Activated CD8-positive, alpha-beta memory T cell treated with anti-CD3 and anti-CD28 coated beads, Interleukin-2, amount 50 U/mL, for 24 hours (primary cell): Measurements from ENCODE around the gene UBR1.
"Not testable (repeated sequence)": the region's sequence is repeated elsewhere in the genome, so short reads cannot be mapped to it uniquely, and the experiment has no call there.

Experiments
- DNase-seq: peaks from one replicate; pipeline ENCODE4 v3.0.0-alpha.2; 2020; ENCODE audit errors: extremely low read depth

Gene UBR1

DNA sequence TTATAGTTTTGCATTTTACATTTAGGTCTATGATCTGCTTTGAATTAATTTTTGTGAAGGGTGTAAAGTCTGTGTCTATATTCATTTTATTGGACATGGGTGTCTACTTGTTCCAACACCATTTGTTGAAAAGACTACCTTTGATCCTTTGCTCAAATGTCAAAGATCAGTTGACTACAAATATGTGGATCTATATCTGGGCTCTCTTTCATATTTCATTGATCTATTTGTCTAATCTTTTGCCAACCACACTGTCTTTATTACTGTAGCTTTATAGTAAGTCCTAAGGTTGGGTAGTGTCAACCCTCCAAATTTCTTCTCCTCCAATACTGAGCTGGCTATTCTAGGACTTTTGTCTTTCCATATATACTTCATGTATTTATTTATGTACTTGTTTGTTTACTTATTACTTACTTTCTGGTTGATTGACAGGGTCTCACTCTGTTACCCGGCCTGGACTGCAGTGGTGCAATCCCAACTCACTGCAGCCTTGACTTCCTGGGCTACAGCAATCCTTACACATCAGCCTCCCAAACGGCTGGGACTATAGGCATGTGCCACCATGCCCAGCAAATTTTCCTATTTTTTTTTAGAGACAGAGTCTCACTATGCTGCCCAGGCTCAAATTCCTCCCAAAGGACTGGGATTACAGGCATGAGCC lies 131.5 kb downstream of the UBR1 start:
- no peak for DNase-seq

DNA sequence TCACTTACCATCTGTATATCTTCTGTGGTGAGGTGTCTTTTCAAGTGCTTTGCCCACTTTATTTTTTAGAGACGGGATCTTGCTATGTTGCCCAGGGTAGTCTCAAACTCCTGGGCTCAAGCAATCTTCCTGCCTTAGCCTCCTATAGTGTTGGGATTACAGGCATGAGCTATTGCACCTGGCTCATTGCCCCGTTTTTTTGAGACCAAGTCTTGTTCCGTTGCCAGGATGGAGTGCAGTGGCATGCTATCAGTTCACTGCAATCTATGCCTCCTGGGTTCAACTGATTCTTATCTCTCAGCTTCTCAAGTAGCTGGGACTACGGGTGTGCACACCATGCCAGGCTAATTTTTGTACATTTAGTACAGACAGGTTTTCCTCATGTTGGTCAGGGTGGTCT lies 132.7 kb downstream of the UBR1 start:
- no peak for DNase-seq

DNA sequence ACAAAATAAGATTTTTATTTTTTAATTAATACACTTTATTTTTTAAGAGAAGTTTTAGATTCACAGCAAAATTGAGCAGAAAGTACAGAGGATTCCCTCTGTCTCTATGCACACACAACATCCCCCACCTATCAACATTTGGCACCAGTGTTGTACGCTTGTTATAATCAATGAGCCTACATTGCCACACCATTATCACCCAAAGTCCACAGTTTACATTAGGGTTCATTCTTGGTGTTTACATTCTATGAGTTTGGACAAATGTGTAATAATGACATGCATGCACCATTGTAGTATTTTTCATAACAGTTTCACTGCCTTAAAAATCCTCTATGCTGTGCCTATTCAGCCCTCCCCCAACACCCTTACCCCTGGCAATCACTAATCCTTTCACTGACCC lies 134.0 kb downstream of the UBR1 start:
- no peak for DNase-seq

DNA sequence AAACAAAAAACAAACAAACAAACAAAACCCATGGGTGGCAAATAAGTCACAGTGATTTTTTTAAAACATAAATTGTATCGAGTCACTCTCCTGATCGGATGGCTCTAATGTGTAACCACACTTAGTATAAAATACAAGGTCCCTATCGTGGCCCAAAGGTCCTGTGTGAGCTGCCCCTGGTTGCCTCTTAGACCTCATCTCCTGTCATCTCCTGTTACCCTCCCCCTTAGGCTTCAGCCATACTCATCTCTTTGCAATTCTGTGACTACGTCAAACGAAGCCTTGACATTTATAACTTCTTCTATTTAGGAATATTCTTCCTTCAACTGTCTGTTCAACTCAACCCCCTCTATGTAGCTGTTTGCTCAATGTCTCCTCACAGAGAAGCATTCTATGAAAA lies 141.4 kb downstream of the UBR1 start:
- DNase-seq: no peak

DNA sequence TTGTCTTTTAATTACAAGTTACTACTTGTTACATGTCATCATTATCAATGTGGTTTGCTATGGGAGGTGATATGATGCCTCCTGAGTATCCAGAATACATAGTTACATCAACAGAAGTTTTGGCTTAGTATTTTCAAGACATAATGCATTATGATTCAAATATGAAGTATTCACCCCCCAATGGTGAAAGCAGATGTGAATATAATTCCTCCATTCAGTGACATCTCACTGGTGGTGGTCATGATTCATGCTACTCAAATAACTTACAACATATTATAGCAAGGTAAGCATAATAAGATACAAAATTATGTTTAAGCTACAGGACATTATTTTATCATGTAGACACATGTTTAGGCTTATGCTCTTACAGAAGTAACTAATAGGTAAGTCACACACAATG lies 150.3 kb downstream of the UBR1 start:
- no peak for DNase-seq

DNA sequence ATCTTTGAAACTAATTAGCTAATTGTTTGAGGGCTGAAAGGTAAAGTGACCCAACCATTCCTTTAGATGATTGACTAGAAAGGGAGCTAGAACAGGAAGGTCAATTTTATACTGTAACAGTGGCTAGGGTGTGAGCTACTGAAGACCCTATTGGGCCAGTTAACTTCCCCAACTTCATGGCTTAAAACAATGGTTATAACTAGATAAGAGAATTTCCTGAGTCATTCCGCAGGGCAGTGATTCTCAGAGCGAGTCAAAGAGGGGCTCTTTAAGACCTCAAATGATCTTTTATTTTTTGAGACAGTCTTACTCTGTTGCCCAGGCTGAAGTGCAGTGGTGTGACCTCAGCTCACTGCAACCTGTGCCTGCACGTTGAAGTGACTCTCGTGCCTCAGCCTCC lies 151.5 kb downstream of the UBR1 start:
- DNase-seq: no peak

DNA sequence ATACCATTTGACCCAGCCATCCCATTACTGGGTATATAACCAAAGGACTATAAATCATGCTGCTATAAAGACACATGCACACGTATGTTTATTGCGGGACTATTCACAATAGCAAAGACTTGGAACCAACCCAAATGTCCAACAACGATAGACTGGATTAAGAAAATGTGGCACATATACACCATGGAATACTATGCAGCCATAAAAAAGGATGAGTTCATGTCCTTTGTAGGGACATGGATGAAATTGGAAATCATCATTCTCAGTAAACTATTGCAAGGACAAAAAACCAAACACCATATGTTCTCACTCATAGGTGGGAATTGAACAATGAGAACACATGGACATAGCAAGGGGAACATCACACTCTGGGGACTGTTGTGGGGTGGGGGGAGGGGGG lies 156.9 kb downstream of the UBR1 start:
- DNase-seq: not testable (repeated sequence)

DNA sequence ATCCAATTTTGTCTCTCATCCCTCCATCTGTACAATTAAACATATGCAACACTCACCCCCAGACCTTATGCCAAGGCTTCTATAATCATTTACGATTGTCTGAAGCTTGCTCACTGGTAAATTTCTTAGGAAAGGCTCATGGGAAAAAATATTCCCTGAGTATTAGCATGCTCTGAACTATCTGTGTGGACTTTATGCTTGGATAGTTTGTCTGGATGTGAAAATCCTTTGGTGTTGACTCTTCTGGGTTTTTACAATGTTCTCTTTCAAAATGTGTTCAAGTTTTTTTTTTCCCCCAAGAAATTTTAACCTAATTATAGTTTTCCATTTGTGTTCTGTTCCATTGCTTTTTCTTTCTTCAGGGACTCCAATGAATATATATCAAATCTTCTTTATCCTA lies 165.3 kb downstream of the UBR1 start:
- DNase-seq: no peak

DNA sequence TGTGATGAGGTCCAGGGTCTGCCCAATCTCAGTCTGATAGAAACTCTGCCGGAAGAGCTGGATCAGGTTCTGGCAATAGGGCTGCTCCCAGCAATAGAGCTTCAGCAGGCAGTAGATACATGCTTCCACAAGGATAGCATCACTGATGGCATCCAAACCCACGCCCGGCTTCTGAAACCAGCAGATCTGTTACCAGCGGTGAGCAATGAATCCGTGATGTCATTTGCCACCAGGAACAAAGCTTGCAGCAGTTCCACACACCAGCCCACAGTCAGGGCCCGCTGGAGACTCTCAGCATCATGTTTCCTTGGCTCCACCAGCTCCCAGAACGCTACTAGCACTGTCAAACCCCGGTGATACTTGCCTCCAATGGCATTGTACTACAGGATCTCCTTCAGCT lies 166.0 kb downstream of the UBR1 start:
- DNase-seq: no peak

DNA sequence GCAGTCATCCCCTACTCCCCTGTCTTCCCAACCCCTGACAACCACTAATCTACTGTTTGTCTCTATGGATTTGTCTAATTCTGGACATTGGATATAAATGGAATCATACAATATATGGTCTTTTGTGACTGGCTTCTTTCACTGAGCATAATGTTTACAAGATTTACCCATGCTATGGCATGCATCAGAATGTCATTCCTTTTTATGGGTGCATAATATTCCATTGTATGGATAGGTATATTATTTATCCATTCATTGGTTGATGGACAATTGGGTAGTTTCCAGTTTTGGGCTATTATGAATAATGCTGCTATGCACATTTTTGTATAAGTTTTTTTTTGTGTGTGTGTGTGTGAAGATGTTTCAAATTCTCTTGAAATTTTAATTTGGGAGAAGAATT lies 168.7 kb downstream of the UBR1 start:
- no peak for DNase-seq

DNA sequence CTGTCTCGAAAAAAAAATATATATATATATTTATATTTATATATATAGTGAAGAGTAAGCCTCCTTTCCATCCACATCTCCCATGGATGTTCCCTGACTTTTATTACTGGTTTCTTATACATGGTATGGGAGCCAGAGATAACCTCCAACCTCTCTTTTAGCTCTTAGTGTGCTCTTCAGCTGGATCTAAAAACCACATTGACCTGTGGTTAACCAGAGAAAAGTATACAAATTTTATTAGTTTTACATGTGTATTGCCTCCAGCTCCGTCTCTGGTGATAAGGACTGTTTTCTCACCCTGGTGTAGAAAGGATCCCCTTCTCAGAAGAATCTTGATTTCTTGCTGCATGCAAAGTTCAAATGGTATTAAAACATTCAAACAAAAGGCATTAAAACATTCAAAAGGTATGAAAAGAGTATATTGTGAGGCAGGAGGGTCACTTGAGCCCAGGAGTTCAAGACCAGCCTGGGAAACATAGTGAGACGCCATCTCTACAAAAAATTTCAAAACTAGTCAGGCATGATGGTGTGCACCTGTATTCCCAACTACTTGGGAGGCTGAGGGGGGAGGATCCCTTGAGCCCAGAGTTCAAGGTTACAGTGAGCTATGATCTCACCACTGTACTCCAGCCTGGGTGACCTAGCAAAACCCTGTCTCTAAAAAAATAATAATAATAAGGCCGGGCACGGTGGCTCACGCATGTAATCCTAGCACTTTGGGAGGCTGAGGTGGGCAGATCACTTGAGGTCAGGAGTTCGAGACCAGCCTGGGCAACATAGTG lies 171.8 kb downstream of the UBR1 start:
- no peak for DNase-seq

DNA sequence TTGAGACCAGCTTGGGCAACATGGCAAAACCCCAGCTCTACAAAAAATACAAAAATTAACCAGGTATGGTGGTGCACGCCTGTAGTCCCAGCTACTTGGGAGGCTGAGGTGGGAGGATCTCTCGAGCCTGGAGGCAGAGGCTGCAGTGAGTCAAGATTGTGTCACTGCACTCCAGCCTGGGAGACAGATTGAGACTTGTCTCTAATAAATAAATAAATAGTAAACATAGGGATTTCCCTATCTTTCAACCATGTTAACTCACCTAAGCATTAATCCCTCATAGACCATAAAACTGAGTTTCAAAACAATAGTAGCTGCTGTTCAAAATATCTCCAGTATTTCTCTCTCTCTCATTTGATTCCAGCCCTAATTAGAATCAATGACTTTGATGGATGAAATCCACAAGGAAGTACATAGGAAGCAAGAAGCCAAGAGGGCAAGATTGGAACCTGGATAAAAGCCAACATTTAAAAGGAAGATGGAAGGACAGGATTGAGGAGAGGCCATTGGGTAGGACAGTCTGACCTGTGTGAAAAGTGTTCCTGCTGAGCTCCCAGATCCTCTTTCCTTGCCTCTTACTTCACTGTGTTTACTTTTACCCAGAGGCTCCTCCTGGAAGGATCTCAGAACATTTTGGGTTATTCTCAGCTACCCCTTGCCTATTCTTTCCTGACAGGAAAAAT lies 172.9 kb downstream of the UBR1 start:
- no peak for DNase-seq

DNA sequence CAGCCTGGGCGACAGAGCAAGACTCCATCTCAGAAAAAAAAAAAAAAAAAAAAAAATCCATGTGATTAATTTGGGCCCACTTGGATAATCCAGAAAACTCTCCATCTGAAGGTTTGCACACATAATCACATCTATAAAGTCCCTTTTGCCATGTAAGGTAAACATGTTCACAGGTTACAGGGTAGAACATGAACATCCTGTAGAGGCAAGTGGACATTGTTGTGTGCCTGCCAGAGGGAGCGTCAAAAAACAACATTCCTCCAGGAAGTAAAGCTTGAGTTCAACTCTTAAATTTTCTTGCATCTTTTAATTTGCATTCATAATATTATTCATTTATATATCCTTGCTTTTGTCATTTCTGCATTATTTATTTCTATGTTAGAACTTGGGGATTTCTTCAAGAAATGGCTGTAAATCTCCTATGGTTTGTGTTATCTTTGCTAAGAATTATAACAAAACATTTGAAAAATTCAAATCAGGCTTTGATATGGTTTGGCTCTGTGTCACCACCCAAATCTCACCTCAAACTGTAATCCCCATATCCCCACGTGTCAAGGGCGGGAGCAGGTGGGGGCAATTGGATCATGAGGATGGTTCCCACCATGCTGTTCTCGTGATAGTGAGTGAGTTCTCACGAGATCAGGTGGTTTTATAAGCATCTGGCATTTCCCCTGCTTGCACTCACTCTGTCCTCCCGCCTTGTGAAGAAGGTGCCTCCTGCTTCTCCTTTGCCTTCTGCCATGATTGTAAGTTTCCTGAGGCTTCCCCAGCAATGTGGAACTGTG lies 173.9 kb downstream of the UBR1 start:
- no peak for DNase-seq

DNA sequence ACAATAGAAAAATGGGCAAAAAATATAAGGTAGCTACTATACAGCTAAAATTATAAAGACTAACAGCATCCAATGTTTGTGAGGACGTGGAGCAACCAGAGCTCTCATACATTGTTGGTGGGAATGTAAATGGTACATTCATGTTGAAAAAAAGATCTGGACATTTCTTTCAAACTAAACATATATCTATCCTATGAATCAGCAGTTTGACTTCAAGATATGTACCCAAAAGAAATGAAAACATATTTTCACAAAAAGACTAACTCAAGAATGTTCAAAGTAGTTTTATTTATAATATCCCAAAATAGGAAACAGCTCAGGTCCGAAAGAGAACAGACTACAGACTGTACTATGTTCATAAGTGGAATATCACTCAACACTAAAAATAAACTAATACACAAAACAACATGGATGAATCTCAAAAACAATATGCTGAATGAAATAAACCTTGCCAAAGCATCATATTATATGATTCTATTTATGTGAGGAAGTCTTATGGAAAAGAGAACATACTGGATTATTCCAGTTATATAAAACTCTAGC lies 176.5 kb downstream of the UBR1 start:
- DNase-seq: no peak

DNA sequence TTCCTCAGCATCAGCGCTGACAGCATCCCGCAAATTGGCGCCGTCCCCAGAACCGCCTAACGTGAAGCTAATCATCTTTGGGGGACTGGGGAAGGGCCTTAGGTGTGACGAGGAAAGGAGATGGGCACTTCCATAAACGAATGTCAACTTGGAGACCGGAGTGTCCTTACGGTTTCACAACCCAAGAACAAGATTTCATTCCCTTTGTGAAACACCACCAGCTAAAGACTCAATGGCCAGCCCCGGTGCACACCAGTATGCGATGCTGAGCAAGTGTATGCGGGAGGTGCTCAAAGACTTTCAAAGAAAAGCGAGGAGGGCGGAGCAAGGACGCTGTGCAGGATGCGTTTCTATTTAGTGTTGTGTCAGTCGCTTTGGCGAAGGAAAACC lies 184.5 kb downstream of the UBR1 start:
- no peak for DNase-seq

DNA sequence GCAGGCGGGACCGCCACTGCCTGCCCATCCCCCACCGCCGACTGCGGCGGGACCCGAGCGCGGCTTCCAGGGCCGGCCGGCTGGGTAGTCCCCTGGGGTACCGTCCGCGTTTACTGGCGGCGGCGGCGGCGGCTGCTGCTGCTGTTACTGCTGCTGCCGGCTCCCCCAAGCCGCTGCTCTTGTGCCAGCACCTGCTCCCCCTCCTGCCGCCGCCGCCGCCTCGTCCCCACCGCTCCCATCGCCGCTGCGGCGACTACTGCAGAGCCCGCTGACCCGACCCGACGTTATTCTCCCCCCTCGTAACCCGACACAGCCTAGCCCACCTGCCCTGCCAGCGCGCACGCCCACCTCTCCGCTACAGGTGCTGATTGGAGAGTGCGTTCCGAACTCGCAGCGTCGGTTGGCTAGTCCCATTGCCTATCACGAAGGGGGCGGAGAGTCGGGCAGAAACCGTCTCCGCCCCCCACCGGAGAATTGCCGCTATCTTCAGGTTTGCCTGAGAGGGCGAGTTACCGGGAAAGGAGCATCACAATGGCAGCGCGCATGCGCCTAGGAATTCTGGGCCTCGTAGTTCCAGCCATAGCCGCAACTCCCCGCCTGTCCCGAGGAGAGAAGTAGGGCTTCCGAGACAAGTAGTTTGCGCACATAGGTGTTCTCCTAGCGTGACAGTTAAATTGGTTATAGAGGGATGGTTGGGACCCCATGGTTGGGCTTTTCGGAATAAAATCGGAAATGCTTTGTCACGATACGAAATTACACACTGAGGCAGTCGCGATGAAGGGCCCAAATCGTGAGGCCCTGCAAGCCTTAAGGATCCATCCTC lies 185.1 kb downstream of the UBR1 start, which contains the start of gene TTBK2:
TTBK2 (minus strand) TSS at position 260 of the 823 bp plus-strand sequence. CDS start 42,161 bp downstream, outside the sequence.
- peak; percentile 94 for DNase-seq

DNA sequence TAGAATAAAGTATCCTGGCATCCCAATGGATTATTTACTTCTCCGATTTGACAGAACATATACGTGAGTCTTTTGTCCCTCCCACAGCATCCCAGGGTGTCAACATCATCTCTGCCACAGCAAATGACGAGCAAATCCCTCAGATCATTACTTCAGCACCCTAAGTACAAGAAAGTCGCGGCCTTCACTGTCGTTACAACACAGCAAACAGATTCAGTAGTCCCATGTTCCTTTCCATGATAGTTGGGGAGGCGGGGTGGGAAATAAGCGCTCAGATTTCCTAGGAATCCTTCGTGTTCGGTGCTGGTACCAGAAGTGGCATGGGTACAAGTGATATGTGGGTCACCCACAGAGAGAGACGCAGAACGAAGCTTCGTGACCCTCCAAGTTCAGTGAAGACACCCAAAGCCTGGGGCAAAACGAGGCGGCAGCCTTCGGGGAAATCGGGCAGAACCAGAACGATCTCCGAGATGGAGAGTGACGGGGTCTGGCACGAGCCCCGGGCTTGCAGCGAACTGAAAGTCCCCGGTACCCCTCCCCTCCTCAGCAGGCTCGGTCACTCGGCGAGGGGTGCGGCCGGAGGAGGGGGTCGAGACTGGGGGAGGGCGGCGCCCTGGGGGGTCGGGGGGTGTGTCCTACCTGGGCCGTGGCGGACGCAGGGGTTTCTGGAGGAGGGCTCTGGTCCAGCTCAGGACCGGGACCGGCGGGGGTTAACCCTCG lies 185.9 kb downstream of the UBR1 start:
- DNase-seq: no peak

DNA sequence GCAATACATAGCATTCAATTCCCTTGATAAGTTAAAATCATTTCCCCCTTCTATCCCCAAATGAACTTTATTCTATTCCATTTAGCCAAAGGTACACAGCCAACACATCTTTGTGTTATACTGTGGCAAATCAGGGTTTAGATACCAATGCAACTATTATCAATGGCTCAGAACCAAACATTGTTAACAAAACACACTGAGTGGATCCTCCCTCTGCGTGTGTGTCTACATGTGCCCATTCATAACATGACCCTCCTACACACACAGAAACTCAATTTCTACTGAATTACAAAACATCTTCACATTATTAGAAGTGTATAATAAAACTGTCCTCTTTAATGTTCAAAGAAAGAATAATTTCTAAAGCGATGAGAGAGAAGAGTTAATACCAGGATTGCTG lies 186.5 kb downstream of the UBR1 start:
- DNase-seq: no peak

DNA sequence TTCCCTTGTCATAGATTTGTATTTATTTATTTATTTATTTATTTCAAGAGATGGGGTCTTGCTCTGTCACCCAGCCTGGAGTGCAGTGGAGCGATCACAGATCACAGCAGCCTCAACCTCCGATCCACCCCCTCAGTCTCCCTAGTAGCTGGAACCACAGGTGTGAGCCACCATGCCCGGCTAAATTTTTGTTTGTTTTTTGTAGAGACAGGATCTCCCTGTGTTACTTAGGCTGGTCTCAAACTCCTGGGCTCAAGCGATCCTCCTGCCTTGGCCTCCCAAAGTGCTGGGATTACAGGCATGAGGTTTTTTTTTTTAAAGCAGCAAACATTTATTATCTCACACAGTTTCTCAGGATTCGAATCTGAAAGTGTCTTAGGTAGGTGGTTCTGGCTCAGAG lies 187.8 kb downstream of the UBR1 start:
- no peak for DNase-seq

DNA sequence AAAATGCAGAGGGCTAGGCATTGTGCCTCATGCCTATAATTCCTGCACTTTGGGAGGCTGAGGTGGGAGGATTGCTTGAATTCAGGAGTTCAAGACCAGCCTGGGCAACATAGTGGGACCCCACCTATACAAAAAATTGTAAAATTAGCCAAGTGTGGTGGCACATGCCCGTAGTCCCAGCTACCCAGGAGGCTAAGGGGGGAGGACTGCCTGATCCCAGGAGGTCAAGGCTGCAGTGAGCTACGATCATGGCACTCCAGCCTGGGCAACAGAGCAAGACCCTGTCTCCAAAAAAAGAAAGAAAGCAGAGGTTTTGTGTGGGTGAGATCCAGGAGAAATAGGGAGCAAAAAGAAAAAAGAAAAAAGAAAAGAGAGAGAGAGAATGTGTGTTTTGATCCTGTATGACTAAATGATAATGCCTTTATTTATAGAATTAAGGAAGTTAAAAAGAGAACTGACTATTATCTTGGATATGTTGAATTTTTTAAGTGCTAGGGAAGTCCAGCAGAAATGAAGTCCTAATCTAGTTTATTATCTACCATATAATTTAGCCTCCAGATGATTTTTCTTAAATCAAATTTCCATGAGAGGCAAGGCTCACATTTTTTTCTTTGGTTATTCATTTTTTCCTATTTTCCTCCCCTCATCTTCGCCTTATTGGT lies 190.1 kb downstream of the UBR1 start:
- no peak for DNase-seq
